Omental fat pad (tissue), 4 donors: Measurements from ENCODE around the gene SH3TC1. TPM values are rescaled to one million over a fixed set of nuclear protein-coding genes. Genes with fewer than 3 reads are reported as not detected.

Source experiments
- ATAC-seq: fragments of 150-250 bp; one replicate; pipeline ENCODE4 v1.9.1; 2016; ENCODE audit warnings: mild to moderate bottlenecking, moderate library complexity; ENCODE audit not compliant: low FRiP score
- DNase-seq: peaks from one replicate; pipeline ENCODE4 v3.0.0-alpha.2; 2019; ENCODE audit warnings: low spot score
- total RNA-seq, 4 donors: library from RNA; depleted of rRNA; stranded (reverse); fragments of >200 nt; gene quantifications; one replicate each; pipeline ENCODE4 v1.1.0, GENCODE V29; 2016
- TF ChIP-seq, protein P1 (sequence below), 3 donors: fragments of 450-650 bp; IDR thresholded peaks; one replicate each; pipeline ENCODE4 v1.5.1; 2016 to 2017; ENCODE audit warnings: antibody characterized with exemption in 3 of 3, mild to moderate bottlenecking in 3 of 3, moderate library complexity in 2 of 3

Gene SH3TC1
- total RNA-seq, 4 donors from 2014 or later: 23.0 to 70.3 (median 29.1) TPM

DNA sequence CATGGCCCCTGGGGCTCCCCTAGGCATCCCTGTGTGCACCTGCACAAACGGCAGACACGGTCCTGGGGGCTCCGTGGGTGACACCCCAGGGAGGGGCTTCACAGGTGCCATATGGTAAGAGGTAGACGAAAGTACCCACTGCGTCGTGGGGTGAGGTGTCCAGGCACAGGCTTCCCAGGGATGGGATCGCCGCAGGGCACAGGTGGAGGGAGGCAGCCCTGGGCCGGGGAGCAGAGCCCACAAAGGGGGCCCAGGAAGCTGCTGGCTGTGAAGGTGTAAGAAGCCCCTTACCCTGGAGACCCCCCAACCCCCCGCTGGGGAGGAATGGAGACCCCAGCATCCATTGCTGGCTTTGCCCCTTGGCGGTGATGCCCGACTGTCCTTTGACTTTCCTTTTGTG, 10.9 kb downstream of the SH3TC1 start:
- DNase-seq (no peak), ATAC-seq (no peak)
- TF ChIP-seq, protein P1, sequence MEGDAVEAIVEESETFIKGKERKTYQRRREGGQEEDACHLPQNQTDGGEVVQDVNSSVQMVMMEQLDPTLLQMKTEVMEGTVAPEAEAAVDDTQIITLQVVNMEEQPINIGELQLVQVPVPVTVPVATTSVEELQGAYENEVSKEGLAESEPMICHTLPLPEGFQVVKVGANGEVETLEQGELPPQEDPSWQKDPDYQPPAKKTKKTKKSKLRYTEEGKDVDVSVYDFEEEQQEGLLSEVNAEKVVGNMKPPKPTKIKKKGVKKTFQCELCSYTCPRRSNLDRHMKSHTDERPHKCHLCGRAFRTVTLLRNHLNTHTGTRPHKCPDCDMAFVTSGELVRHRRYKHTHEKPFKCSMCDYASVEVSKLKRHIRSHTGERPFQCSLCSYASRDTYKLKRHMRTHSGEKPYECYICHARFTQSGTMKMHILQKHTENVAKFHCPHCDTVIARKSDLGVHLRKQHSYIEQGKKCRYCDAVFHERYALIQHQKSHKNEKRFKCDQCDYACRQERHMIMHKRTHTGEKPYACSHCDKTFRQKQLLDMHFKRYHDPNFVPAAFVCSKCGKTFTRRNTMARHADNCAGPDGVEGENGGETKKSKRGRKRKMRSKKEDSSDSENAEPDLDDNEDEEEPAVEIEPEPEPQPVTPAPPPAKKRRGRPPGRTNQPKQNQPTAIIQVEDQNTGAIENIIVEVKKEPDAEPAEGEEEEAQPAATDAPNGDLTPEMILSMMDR (IDR thresholded peaks at IDR 0.05): no peak

DNA sequence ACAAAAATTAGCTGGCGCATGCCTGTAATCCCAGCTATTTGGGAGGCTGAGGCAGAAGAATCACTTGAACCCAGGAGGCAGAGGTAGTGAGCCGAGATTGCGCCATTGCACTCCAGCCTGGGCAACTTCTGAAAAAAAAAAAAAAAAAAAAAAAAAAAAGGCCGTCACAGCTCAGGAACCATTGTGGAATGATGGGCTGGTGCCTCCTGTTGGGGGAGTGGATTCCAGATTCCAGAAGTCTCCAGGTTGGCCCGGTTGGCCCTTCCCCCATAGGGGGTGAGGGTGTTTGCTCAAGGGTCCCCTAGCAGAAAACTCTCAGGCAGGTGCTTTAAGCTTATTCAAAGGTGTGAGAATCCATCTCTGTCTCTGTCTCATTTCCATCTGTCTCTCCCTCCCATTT, 11.5 kb downstream of the SH3TC1 start:
- ATAC-seq (no peak), DNase-seq (no peak)
- TF ChIP-seq, protein P1 (IDR thresholded peaks at IDR 0.05): no peak

DNA sequence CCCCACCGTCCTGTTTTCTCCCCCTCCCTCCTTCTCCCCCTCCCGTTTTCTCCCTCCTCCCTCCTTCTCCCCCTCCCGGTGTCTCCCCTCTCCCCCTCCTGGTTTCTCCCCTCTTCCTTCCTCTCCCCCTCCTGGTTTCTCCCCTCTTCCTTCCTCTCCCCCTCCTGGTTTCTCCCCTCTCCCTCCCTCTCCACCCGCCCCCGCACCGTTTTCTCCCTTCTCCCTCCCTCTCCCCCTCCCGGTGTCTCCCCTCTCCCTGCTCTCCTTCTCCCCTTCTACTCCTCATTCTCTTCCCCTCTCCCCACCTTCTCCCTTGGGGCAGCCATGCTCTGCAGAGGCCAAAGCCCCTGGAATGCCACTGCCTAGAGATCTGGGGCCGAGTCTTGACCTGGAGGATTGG, 12.2 kb downstream of the SH3TC1 start:
- no peak for DNase-seq
- no peak for ATAC-seq
- TF ChIP-seq, protein P1 (IDR thresholded peaks at IDR 0.05): no peak

DNA sequence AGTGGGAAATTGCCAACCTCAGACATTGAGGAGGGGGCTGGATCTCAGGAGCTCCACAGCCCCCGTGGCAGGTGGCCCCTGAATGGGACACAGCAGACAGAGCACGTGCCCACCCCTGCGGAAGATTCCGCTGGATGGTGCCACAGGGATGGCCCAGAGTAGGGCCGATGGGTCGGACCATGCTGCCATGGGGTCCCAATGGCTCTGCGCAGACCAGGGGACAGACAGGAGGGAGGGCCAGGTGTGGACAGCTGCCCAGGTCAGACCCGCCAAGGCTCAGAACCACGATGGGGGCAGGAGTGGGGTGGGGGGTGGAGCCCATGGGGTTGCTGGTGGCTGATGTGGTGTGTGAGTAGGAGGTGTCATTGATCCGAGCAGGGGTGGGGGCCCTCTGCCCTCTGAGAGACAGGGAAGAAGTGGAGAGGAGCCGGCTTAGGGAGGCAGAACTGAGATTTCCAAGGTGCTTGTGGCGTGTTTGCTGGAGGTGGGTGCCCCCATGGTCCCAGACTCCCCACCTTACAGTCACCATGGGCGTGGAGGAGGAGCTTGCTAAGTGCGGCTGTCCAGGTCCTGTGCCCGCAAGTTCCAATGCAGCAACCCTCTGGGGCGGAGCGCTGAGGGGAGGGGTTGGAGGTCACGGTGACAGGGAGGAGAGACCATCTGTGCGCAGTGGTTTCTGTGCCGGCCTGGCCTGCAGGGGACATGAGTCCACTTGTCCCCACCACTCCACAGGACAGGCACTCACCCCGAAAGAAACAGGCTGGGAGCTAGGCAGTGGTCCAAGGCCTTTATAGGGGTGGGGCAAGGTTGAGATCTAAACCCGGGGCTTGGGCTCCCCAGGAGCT, 12.9 kb downstream of the SH3TC1 start:
- ATAC-seq (no peak), DNase-seq (no peak)
- TF ChIP-seq, protein P1 (IDR thresholded peaks at IDR 0.05): no peak

DNA sequence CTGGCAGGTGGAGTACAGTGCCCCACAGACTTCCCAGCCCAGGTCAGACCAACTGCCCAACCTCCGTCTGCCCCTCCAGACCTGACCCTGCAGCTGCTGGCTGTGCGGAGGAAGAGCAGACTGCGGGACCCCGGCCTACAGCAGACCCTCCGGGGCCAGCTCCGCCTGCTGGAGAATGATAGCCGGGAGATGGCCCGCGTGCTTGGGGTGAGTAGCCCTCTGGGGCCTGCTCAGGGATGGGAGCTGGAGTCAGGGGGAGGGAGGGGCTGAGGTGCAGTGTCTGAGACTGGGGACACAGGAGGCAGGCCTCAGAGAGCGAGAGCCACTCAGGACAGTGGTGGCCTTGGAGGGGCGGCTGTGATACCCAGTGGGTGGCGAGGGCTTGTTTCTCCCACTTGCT, 13.5 kb downstream of the SH3TC1 start:
- ATAC-seq (no peak), DNase-seq (no peak)
- TF ChIP-seq, protein P1 (IDR thresholded peaks at IDR 0.05): no peak

DNA sequence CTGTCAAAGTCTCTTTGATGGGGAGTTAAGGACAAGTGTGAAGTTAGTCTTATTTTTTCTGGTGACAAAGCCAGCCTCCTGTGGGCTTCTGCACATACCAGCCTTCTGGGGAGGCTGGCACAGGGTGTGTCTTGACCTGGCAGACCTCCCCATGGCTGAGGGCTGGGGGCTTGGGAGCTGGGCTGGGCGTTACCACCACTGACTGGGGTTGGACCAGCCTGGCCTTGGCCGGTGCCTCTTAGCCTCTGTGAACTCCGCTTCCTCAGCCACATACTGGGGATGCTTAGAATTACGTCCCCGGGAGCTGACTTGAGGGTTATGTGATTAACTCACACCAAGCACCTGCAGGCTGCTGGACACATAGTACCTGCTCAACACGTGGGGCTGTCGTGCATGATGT, 14.0 kb downstream of the SH3TC1 start:
- ATAC-seq: no peak
- TF ChIP-seq, protein P1 (IDR thresholded peaks at IDR 0.05): no peak
- no peak for DNase-seq

DNA sequence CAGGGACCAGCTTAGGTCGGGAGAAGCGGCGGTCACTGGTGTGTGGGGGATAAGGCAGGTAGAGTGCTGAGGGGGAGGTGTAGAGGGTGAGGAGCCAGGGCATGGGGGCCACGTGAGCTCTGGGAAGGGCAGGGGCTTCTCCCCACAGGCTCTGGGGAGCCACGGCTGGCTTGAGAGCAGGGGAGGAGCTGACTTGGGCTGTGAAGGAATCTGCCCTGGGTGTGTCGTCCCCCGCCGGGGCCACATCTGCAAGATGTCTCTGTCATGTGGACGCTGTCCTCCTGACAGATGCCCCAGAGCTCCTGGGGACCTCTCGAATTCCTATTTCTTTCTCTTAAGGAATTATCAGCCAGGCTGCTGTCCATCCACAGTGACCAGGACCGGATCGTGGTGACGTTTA, 15.0 kb downstream of the SH3TC1 start:
- ATAC-seq (no peak), DNase-seq (no peak)
- TF ChIP-seq, protein P1 (IDR thresholded peaks at IDR 0.05): no peak
